GM18505 (cell line): ENCODE measurements around the gene SLC6A4.

Source experiments
- ATAC-seq: cut with Tn5 transposase; IDR thresholded peaks from one replicate; pipeline ENCODE4 v1.9.1; 2021; ENCODE audit not compliant: unreplicated experiment
- POLR2A ChIP-seq: IDR thresholded peaks from 4 replicates; pipeline ENCODE4 v1.6.1; 2011; ENCODE audit warnings: borderline replicate concordance; ENCODE audit not compliant: insufficient read depth, insufficient read length; ENCODE audit errors: extremely low read depth

The SLC6A4 gene

GRCh38 chr17:30235386-30236296 is at the start of gene SLC6A4:
Gene SLC6A4 (minus strand): TSS chr17:30235697. CDS start chr17:30221958, 13,739 bp downstream.
- TF ChIP-seq POLR2A = no peak
- ATAC-seq = no peak

- ATAC-seq = no peak
- TF ChIP-seq POLR2A = no peak
Observed at GRCh38 chr17:30279156-30279555, 43.7 kb upstream of the SLC6A4 start.

GRCh38 chr17:30278032-30278431 is 42.5 kb upstream of the SLC6A4 start:
- no peak for ATAC-seq
- no peak for TF ChIP-seq POLR2A

- ATAC-seq = no peak
- no peak for TF ChIP-seq POLR2A
Observed at GRCh38 chr17:30275911-30276310, 40.4 kb upstream of the SLC6A4 start.

- ATAC-seq = no peak
- no peak for TF ChIP-seq POLR2A
Observed at GRCh38 chr17:30274887-30275286, 39.4 kb upstream of the SLC6A4 start.

GRCh38 chr17:30273373-30273772 is 37.9 kb upstream of the SLC6A4 start:
- no peak for TF ChIP-seq POLR2A

GRCh38 chr17:30271102-30271501 is 35.6 kb upstream of the SLC6A4 start:
- ATAC-seq = no peak
- TF ChIP-seq POLR2A = no peak

More at GRCh38 chr17:30273373-30273772, 37.9 kb upstream of the SLC6A4 start:
- ATAC-seq = no peak

GRCh38 chr17:30267625-30268024 is 32.1 kb upstream of the SLC6A4 start:
- no peak for TF ChIP-seq POLR2A
- no peak for ATAC-seq

GRCh38 chr17:30263552-30264333 is 28.2 kb upstream of the SLC6A4 start:
- no peak for ATAC-seq
- no peak for TF ChIP-seq POLR2A

GRCh38 chr17:30256756-30257506 is 21.4 kb upstream of the SLC6A4 start:
- TF ChIP-seq POLR2A = no peak
- no peak for ATAC-seq

- no peak for TF ChIP-seq POLR2A
- no peak for ATAC-seq
Observed at GRCh38 chr17:30254150-30254549, 18.7 kb upstream of the SLC6A4 start.

GRCh38 chr17:30253312-30253711 is 17.8 kb upstream of the SLC6A4 start:
- no peak for TF ChIP-seq POLR2A
- no peak for ATAC-seq

GRCh38 chr17:30251931-30252330 is 16.4 kb upstream of the SLC6A4 start:
- no peak for ATAC-seq
- TF ChIP-seq POLR2A = no peak
